H1 (cell line): ENCODE results near the gene HOMER1. TPM values are rescaled to one million over a fixed set of nuclear protein-coding genes. Genes with fewer than 3 reads are reported as not detected.

ENCODE experiments used
- CTCF ChIA-PET: fragments of 300-600 bp; sonication (Branson Sonifier 250); formaldehyde crosslinking; loops from one replicate; lab custom pipeline; 2021; ENCODE audit not compliant: partially characterized antibody; lab: Charles Lee
- POLR2A ChIA-PET: fragments of 300-600 bp; sonication (Branson Sonifier 250); formaldehyde crosslinking; loops from one replicate; lab custom pipeline; 2021; ENCODE audit warnings: inconsistent platforms; ENCODE audit not compliant: partially characterized antibody; lab: Charles Lee
- DNase-seq, 2 experiments: peaks; one replicate each; pipeline versions ENCODE4 v3.0.0 to v3.0.0-alpha.2; 2010 to 2022; ENCODE audit warnings: low spot score in 2 of 2, low read depth in 1 of 2, mixed read lengths in 1 of 2
- FAIRE-seq: peaks from 2 replicates; lab custom pipeline; 2011; peaks lifted over from hg19 to GRCh38; lab: Jason Lieb, UNC
- H2AFZ ChIP-seq: 2 replicates; pipeline ENCODE4 v1.8.1; 2012; ENCODE audit warnings: low read length, inconsistent platforms
- H2AK5ac ChIP-seq: 2 replicates; pipeline ENCODE4 v1.6.1; 2013; ENCODE audit warnings: low read depth, low read length
- H2BK120ac ChIP-seq: replicated peaks from 2 replicates; pipeline ENCODE3; 2013; ENCODE audit warnings: low read depth, low read length, inconsistent platforms
- H2BK12ac ChIP-seq: 2 replicates; pipeline ENCODE4 v1.6.1; 2013; ENCODE audit warnings: low read depth, low read length
- H2BK15ac ChIP-seq: 2 replicates; pipeline ENCODE4 v1.6.1; 2013; ENCODE audit warnings: low read length
- H2BK20ac ChIP-seq: 2 replicates; pipeline ENCODE4 v1.6.1; 2013; ENCODE audit warnings: low read length
- H2BK5ac ChIP-seq: 2 replicates; pipeline ENCODE4 v1.6.1; 2013; ENCODE audit warnings: low read depth, low read length
- H3K14ac ChIP-seq: 2 replicates; pipeline ENCODE4 v1.6.1; 2013; ENCODE audit warnings: inconsistent platforms; ENCODE audit not compliant: insufficient read length
- H3K18ac ChIP-seq: 2 replicates; pipeline ENCODE4 v1.6.1; 2013; ENCODE audit warnings: low read length; ENCODE audit errors: extremely low read depth
- H3K23ac ChIP-seq: 2 replicates; pipeline ENCODE4 v1.6.1; 2013; ENCODE audit warnings: inconsistent platforms; ENCODE audit not compliant: insufficient read length
- H3K23me2 ChIP-seq: 2 replicates; pipeline ENCODE4 v1.6.1; 2013; ENCODE audit warnings: low read depth, low read length
- H3K27ac ChIP-seq: 2 replicates; pipeline ENCODE4 v1.6.1; 2011; ENCODE audit warnings: low read depth, low read length, inconsistent platforms
- H3K27me3 ChIP-seq, 4 experiments: replicated peaks in 1 of 4; 1 replicate in 1 of 4; 2 replicates in 3 of 4; pipeline versions ENCODE4 v1.6.1 to v1.8.1; 2011 to 2013; ENCODE audit warnings: low read length in 3 of 4, mild to moderate bottlenecking in 3 of 4, inconsistent platforms in 2 of 4, mixed read lengths in 2 of 4, moderate library complexity in 1 of 4; ENCODE audit not compliant: control insufficient read depth in 3 of 4, insufficient read depth in 3 of 4; ENCODE audit errors: extremely low read depth in 1 of 4
- H3K36me3 ChIP-seq, 4 experiments: 2 replicates each; pipeline versions ENCODE4 v1.6.1 to v1.8.1; 2011 to 2013; ENCODE audit warnings: mild to moderate bottlenecking in 4 of 4, low read length in 3 of 4, moderate library complexity in 2 of 4, control low read depth in 1 of 4, inconsistent platforms in 1 of 4; ENCODE audit not compliant: insufficient read depth in 4 of 4, control insufficient read depth in 2 of 4
- H3K4ac ChIP-seq: replicated peaks from 2 replicates; pipeline ENCODE3; 2013; ENCODE audit warnings: low read length, low read depth, mixed read lengths, inconsistent platforms; ENCODE audit not compliant: insufficient read length
- H3K4me1 ChIP-seq, 4 experiments: replicated peaks in 1 of 4; 1 replicate in 1 of 4; 2 replicates in 3 of 4; pipeline versions ENCODE4 v1.6.1 to v1.8.1; 2011 to 2013; ENCODE audit warnings: low read length in 3 of 4, inconsistent platforms in 2 of 4, mixed read lengths in 1 of 4; ENCODE audit not compliant: insufficient read depth in 4 of 4, control insufficient read depth in 3 of 4
- H3K4me2 ChIP-seq, 2 experiments: 2 replicates each; pipeline versions ENCODE4 v1.6.1 to v1.8.1; 2011 to 2013; ENCODE audit warnings: low read depth in 2 of 2, low read length in 2 of 2, control low read depth in 1 of 2, inconsistent platforms in 1 of 2, mild to moderate bottlenecking in 1 of 2; ENCODE audit not compliant: insufficient read depth in 1 of 2
- H3K4me3 ChIP-seq, 4 experiments: fragments of 200-600, 300-600 bp in 1 of 4; sonication (generic), shearing (Covaris generic), sonication (Bioruptor Twin) in 1 of 4; 2 replicates each; pipeline versions ENCODE4 v1.5.1 to v1.8.1; 2011 to 2016; ENCODE audit warnings: low read length in 4 of 4, low read depth in 3 of 4, control low read depth in 2 of 4, inconsistent platforms in 2 of 4, mild to moderate bottlenecking in 2 of 4, mixed read lengths in 1 of 4, moderate library complexity in 1 of 4; ENCODE audit not compliant: insufficient read depth in 2 of 4; ENCODE audit errors: extremely low read depth in 1 of 4
- H3K56ac ChIP-seq: replicated peaks from 2 replicates; pipeline ENCODE3; 2013; ENCODE audit warnings: low read depth, mild to moderate bottlenecking, mixed read lengths, low read length, inconsistent platforms; ENCODE audit not compliant: insufficient read length
- H3K79me1 ChIP-seq: 2 replicates; pipeline ENCODE4 v1.6.1; 2013; ENCODE audit warnings: low read depth, low read length, control low read depth
- H3K79me2 ChIP-seq, 2 experiments: 2 replicates each; pipeline versions ENCODE4 v1.6.1 to v1.8.1; 2012 to 2013; ENCODE audit warnings: low read length in 2 of 2, mild to moderate bottlenecking in 2 of 2, inconsistent platforms in 1 of 2; ENCODE audit not compliant: insufficient read depth in 2 of 2, control insufficient read depth in 1 of 2
- H3K9ac ChIP-seq, 4 experiments: replicated peaks in 1 of 4; 1 replicate in 1 of 4; 2 replicates in 3 of 4; pipeline versions ENCODE4 v1.6.1 to v1.8.1; 2011 to 2013; ENCODE audit warnings: low read depth in 3 of 4, low read length in 3 of 4, control low read depth in 2 of 4, mild to moderate bottlenecking in 2 of 4, moderate library complexity in 2 of 4, inconsistent platforms in 1 of 4; ENCODE audit errors: extremely low read depth in 1 of 4
- H3K9me3 ChIP-seq, 2 experiments: 2 replicates each; pipeline versions ENCODE4 v1.6.1 to v1.8.1; 2012 to 2013; ENCODE audit warnings: mild to moderate bottlenecking in 2 of 2, moderate library complexity in 2 of 2, control low read depth in 1 of 2, inconsistent platforms in 1 of 2, low read depth in 1 of 2, low read length in 1 of 2, mixed read lengths in 1 of 2; ENCODE audit not compliant: insufficient read depth in 2 of 2
- H4K20me1 ChIP-seq, 2 experiments: replicated peaks in 1 of 2; 2 replicates each; pipeline versions ENCODE3 to v1.8.1; 2011 to 2013; ENCODE audit warnings: inconsistent platforms in 2 of 2, low read length in 2 of 2, mild to moderate bottlenecking in 1 of 2; ENCODE audit not compliant: insufficient read depth in 2 of 2, control insufficient read depth in 1 of 2
- H4K5ac ChIP-seq: 2 replicates; pipeline ENCODE4 v1.6.1; 2013; ENCODE audit warnings: low read length, low read depth, mixed read lengths, inconsistent platforms; ENCODE audit not compliant: insufficient read length
- H4K8ac ChIP-seq: 2 replicates; pipeline ENCODE4 v1.8.0; 2013; ENCODE audit warnings: mild to moderate bottlenecking, moderate library complexity, low read length, inconsistent platforms; ENCODE audit not compliant: insufficient read depth; ENCODE audit errors: extremely low read depth
- H4K91ac ChIP-seq: replicated peaks from 2 replicates; pipeline ENCODE3; 2013; ENCODE audit warnings: low read length, mixed read lengths, inconsistent platforms; ENCODE audit not compliant: insufficient read length
- POU5F1 ChIP-seq: IDR thresholded peaks from 2 replicates; pipeline ENCODE4 v1.6.1; 2011; ENCODE audit warnings: low read depth, mild to moderate bottlenecking, low read length, moderate library complexity
- RAD21 ChIP-seq, 2 experiments: IDR thresholded peaks in 1 of 2; conservative IDR thresholded peaks in 1 of 2; 2 replicates each; pipeline ENCODE4 v1.6.1; 2011; ENCODE audit warnings: low read depth in 2 of 2, low read length in 2 of 2, improper control_type of control experiment in 1 of 2, inconsistent platforms in 1 of 2, mild to moderate bottlenecking in 1 of 2, moderate library complexity in 1 of 2
- SRF ChIP-seq: IDR thresholded peaks from 2 replicates; pipeline ENCODE4 v1.6.1; 2011; ENCODE audit warnings: mild to moderate bottlenecking, low read depth, low read length, moderate library complexity
- WGBS, 2 experiments: shearing (Covaris generic) in 1 of 2; methylation state at CpG; one replicate each; pipeline versions ENCODE4 v1.1.6 to v1.1.7; 2013 to 2015; ENCODE audit warnings: low lambda C conversion rate in 2 of 2, mixed read lengths in 2 of 2, inconsistent platforms in 1 of 2, low coverage in 1 of 2, missing lambda C conversion rate in 1 of 2; ENCODE audit not compliant: insufficient replicate concordance in 2 of 2, insufficient coverage in 1 of 2, insufficient read length in 1 of 2; ENCODE audit errors: extremely low coverage in 1 of 2, missing lambda C conversion rate in 1 of 2; 5-methylcytosine and 5-hydroxymethylcytosine counted together
- polyA plus RNA-seq, 7 experiments: library from polyadenylated mRNA; depleted of rRNA in 3 of 7; stranded (reverse) in 5 of 7; unstranded in 2 of 7; fragments of >200 nt in 5 of 7; fragments of 200-250 nt in 2 of 7; gene quantifications; 1 replicate in 5 of 7; 2 replicates in 1 of 7; 4 replicates in 1 of 7; pipeline versions ENCODE4 v1.2.1 to v1.2.3, GENCODE V29; 2011 to 2013; ENCODE audit warnings: missing spikeins in 2 of 7, mixed read lengths in 2 of 7
- total RNA-seq: library from RNA; stranded (reverse); fragmentation: NEBNext Ultra II Directional; extraction: Animal tissue kit (Norgen Biotek cat#: 25700); gene quantifications from 2 replicates; pipeline ENCODE4 v1.2.1, GENCODE V29; 2021

The HOMER1 gene
- total and polyA plus RNA-seq, 2 of the 8 experiments (the other 6 are each of a cell fraction or from before 2014, with no cell fraction given), result 6.4 to 57.9 TPM

GRCh38 chr5:79529110-79529509 is 15.2 kb upstream of the HOMER1 start:
- Histone ChIP-seq H3K36me3 (no peaks in the 10 kb centered on the region), H4K5ac (no peak overlapping the region), H3K56ac (no peak overlapping the region), H2AK5ac (no peak overlapping the region), H3K23me2 (no peaks in the 10 kb centered on the region), H3K4ac (no peak overlapping the region), H3K4me2 (no peak overlapping the region), H4K8ac (no peak overlapping the region), H2BK12ac (no peak overlapping the region), H3K27me3 (no peaks in the 10 kb centered on the region), H2BK20ac (no peak overlapping the region), H3K23ac (no peak overlapping the region), H3K18ac (no peak overlapping the region), H2BK5ac (no peak overlapping the region), H3K9me3 (peaks cover 22% of the 10 kb centered on the region in 2 experiments; a peak in 3 of 4 replicates), H3K9ac (no peak overlapping the region), H3K4me3 (no peak overlapping the region), H4K20me1 (no peaks in the 10 kb centered on the region), H3K14ac (no peak overlapping the region), H3K27ac (no peak overlapping the region), H2AFZ (no peak overlapping the region), H2BK15ac (no peak overlapping the region), H3K79me2 (no peaks in the 10 kb centered on the region), H4K91ac (no peak overlapping the region), H3K4me1 (no peaks in the 10 kb centered on the region), H3K79me1 (no peaks in the 10 kb centered on the region), H2BK120ac (no peak overlapping the region)
- DNase-seq, result no peak
- ChIA-PET POLR2A (no interaction called here), CTCF (no interaction called here)
- FAIRE-seq, result no peak
- whole genome bisulfite sequencing, 2 experiments, result 82% methylated on average over 5 of the region's 5 CpGs; no CpG with 5 or more reads in 1 of the 2 experiments
- no peak for TF ChIP-seq RAD21 (IDR thresholded peaks at IDR 0.05 in 1 of 2, conservative IDR thresholded peaks at IDR 0.05 in 1 of 2; ENCODE audit: low read depth in 2 of 2, low read length in 2 of 2)
- no peak for TF ChIP-seq POU5F1
- TF ChIP-seq SRF, result no peak
